SK-N-SH (cell line): ENCODE data around the gene FZD1. TPM values are rescaled to one million over a fixed set of nuclear protein-coding genes. Genes with fewer than 3 reads are reported as not detected.

ENCODE experiments used
- CTCF ChIA-PET: fragments of 300-600, 350-600 bp; formaldehyde crosslinking; extraction: SDS; loops from one replicate; lab custom pipeline; 2021; lab: Yijun Ruan, JAX
- POLR2A ChIA-PET: fragments of 350-600 bp; sonication (Branson Sonifier 250); formaldehyde crosslinking; extraction: SDS; loops from one replicate; lab custom pipeline; 2020; ENCODE audit warnings: antibody characterized with exemption, inconsistent platforms; lab: Yijun Ruan, JAX
- DNase-seq: peaks from one replicate; pipeline ENCODE4 v3.0.0; 2012
- H2AFZ ChIP-seq: fragments of 200-600 bp; sonication (generic); 2 replicates; pipeline ENCODE4 v1.8.1; 2016; ENCODE audit warnings: antibody characterized with exemption, mild to moderate bottlenecking, low read depth
- H3F3A ChIP-seq: fragments of 200-600 bp; sonication (generic); replicated peaks from 2 replicates; pipeline ENCODE3; 2016; ENCODE audit warnings: antibody characterized with exemption, mild to moderate bottlenecking; ENCODE audit not compliant: insufficient read depth
- H3K27ac ChIP-seq, 2 experiments: fragments of 200-500 bp in 1 of 2; fragments of 200-600 bp in 1 of 2; sonication (Bioruptor generic) in 1 of 2; sonication (generic), shearing (Covaris generic) in 1 of 2; 2 replicates each; pipeline versions ENCODE4 v1.5.1 to v1.6.1; 2014 to 2016; ENCODE audit warnings: low read depth in 2 of 2, inconsistent platforms in 1 of 2, low read length in 1 of 2, mild to moderate bottlenecking in 1 of 2, mixed read lengths in 1 of 2
- H3K27me3 ChIP-seq: fragments of 200-600 bp; sonication (generic), shearing (Covaris generic); 2 replicates; pipeline ENCODE4 v1.6.1; 2016; ENCODE audit warnings: mixed run types; ENCODE audit not compliant: insufficient read depth
- H3K36me3 ChIP-seq, 2 experiments: fragments of 200-500 bp in 1 of 2; fragments of 200-600 bp in 1 of 2; sonication (Bioruptor generic) in 1 of 2; sonication (generic) in 1 of 2; replicated peaks in 1 of 2; 2 replicates each; pipeline versions ENCODE3 to v1.5.1; 2014 to 2016; ENCODE audit warnings: low read length in 1 of 2, mild to moderate bottlenecking in 1 of 2; ENCODE audit not compliant: insufficient read depth in 2 of 2, control insufficient read depth in 1 of 2
- H3K4me1 ChIP-seq, 2 experiments: fragments of 200-500 bp in 1 of 2; fragments of 200-600 bp in 1 of 2; sonication (Bioruptor generic) in 1 of 2; sonication (generic), shearing (Covaris generic) in 1 of 2; 2 replicates each; pipeline versions ENCODE4 v1.5.1 to v1.6.1; 2014 to 2016; ENCODE audit warnings: low read depth in 1 of 2, low read length in 1 of 2, mixed run types in 1 of 2; ENCODE audit not compliant: insufficient read depth in 2 of 2, control insufficient read depth in 1 of 2
- H3K4me2 ChIP-seq: fragments of 200-600 bp; sonication (generic), shearing (Covaris generic); 2 replicates; pipeline ENCODE4 v1.6.1; 2017; ENCODE audit warnings: mixed run types
- H3K4me3 ChIP-seq, 2 experiments: fragments of 200-500 bp in 1 of 2; fragments of 200-600 bp in 1 of 2; sonication (Bioruptor generic) in 1 of 2; sonication (generic), shearing (Covaris generic) in 1 of 2; 2 replicates each; pipeline versions ENCODE4 v1.5.1 to v1.8.1; 2014 to 2016; ENCODE audit warnings: low read depth in 2 of 2, inconsistent platforms in 1 of 2, low read length in 1 of 2, mild to moderate bottlenecking in 1 of 2, mixed read lengths in 1 of 2, moderate library complexity in 1 of 2
- H3K79me2 ChIP-seq: fragments of 200-600 bp; sonication (generic); 2 replicates; pipeline ENCODE4 v1.8.1; 2017; ENCODE audit warnings: mild to moderate bottlenecking; ENCODE audit not compliant: insufficient read depth
- H3K9ac ChIP-seq: fragments of 200-600 bp; sonication (generic); 2 replicates; pipeline ENCODE4 v1.6.1; 2017; ENCODE audit warnings: mixed run types
- H3K9me2 ChIP-seq: fragments of 200-600 bp; sonication (generic); 2 replicates; pipeline ENCODE4 v1.6.1; 2017; ENCODE audit warnings: mixed run types
- H3K9me3 ChIP-seq: fragments of 200-600 bp; sonication (generic); 2 replicates; pipeline ENCODE4 v1.6.1; 2017; ENCODE audit warnings: mixed run types, mild to moderate bottlenecking, moderate library complexity
- H4K20me1 ChIP-seq: fragments of 200-600 bp; sonication (generic); 2 replicates; pipeline ENCODE4 v1.6.1; 2017; ENCODE audit warnings: mild to moderate bottlenecking, mixed run types; ENCODE audit not compliant: insufficient read depth
- CHD2 ChIP-seq: fragments of 150-350 bp; IDR thresholded peaks from 2 replicates; pipeline ENCODE4 v1.6.1; 2018; ENCODE audit warnings: low read length; ENCODE audit not compliant: partially characterized antibody
- CTCF ChIP-seq: fragments of 200-600 bp; sonication (generic); IDR thresholded peaks from 2 replicates; pipeline ENCODE4 v1.6.1; 2017; ENCODE audit warnings: antibody characterized with exemption, mild to moderate bottlenecking, moderate library complexity
- FOXJ3 ChIP-seq: sonication (generic); formaldehyde crosslinking; IDR thresholded peaks from 2 replicates; pipeline ENCODE4 v1.5.1; 2020; ENCODE audit warnings: mild to moderate bottlenecking, missing genetic modification reagents
- FOXM1 ChIP-seq: IDR thresholded peaks from 2 replicates; pipeline ENCODE4 v1.4.0; 2012; ENCODE audit warnings: low read depth, mild to moderate bottlenecking
- GATA2 ChIP-seq: sonication (generic); formaldehyde crosslinking; IDR thresholded peaks from 2 replicates; pipeline ENCODE4 v1.5.0; 2020; ENCODE audit warnings: mild to moderate bottlenecking, missing genetic modification reagents
- MAX ChIP-seq: IDR thresholded peaks from 2 replicates; pipeline ENCODE4 v1.4.0; 2012; ENCODE audit warnings: low read depth
- MEF2A ChIP-seq: IDR thresholded peaks from 2 replicates; pipeline ENCODE4 v1.4.0; 2012; ENCODE audit warnings: low read depth, borderline replicate concordance
- MXI1 ChIP-seq: IDR thresholded peaks from 2 replicates; pipeline ENCODE4 v1.6.1; 2012; ENCODE audit warnings: mild to moderate bottlenecking, low read depth, low read length, improper control_type of control experiment
- NFIC ChIP-seq: IDR thresholded peaks from 2 replicates; pipeline ENCODE4 v1.4.0; 2012; ENCODE audit warnings: borderline replicate concordance
- POLR2AphosphoS5 ChIP-seq: IDR thresholded peaks from 2 replicates; pipeline ENCODE4 v1.6.1; 2012; ENCODE audit warnings: low read depth, low read length
- RAD21 ChIP-seq: IDR thresholded peaks from 2 replicates; pipeline ENCODE4 v1.6.1; 2012; ENCODE audit warnings: mild to moderate bottlenecking, low read length
- REST ChIP-seq: IDR thresholded peaks from 2 replicates; pipeline ENCODE4 v1.6.1; 2012; ENCODE audit warnings: mild to moderate bottlenecking, low read depth, low read length, moderate library complexity
- SIN3A ChIP-seq: IDR thresholded peaks from 2 replicates; pipeline ENCODE4 v1.6.1; 2012; ENCODE audit warnings: low read depth, mild to moderate bottlenecking, low read length, moderate library complexity, borderline replicate concordance
- TCF12 ChIP-seq: IDR thresholded peaks from 2 replicates; pipeline ENCODE4 v1.4.0; 2012
- TEAD4 ChIP-seq: IDR thresholded peaks from 2 replicates; pipeline ENCODE4 v1.4.0; 2012; ENCODE audit warnings: mild to moderate bottlenecking, borderline replicate concordance; ENCODE audit not compliant: insufficient read depth
- USF1 ChIP-seq: IDR thresholded peaks from 2 replicates; pipeline ENCODE4 v1.4.0; 2012; ENCODE audit warnings: low read depth, borderline replicate concordance
- YY1 ChIP-seq: IDR thresholded peaks from 2 replicates; pipeline ENCODE4 v1.4.0; 2012; ENCODE audit warnings: low read depth, mild to moderate bottlenecking
- WGBS: methylation state at CpG from one replicate; pipeline ENCODE4 v1.1.6; 2017; ENCODE audit warnings: low lambda C conversion rate; 5-methylcytosine and 5-hydroxymethylcytosine counted together
- polyA plus RNA-seq, 3 experiments: library from polyadenylated mRNA; depleted of rRNA; stranded (reverse); fragments of >200 nt; gene quantifications; 2 replicates each; pipeline ENCODE4 v1.2.3, GENCODE V29; 2012

FZD1 gene
- polyA plus RNA-seq, 1 of the 3 experiments (the other 2 are of a cell fraction): 3.8 TPM

- DNase-seq: peak; percentile 22
- no peaks in the 10 kb centered on the region for H4K20me1 ChIP-seq
- peak overlapping the region; percentile 38; the same call in 1 of the 2 replicates for H2AFZ ChIP-seq
- H3K36me3 ChIP-seq: no peaks in the 10 kb centered on the region
- H3K4me3 ChIP-seq: no peak overlapping the region
- H3K27me3 ChIP-seq: no peaks in the 10 kb centered on the region
- H3F3A ChIP-seq: no peaks in the 10 kb centered on the region
- peaks cover 7 to 8% of the 10 kb centered on the region in 2 experiments; a peak in 1 of 4 replicates for H3K4me1 ChIP-seq
- no peak overlapping the region for H3K27ac ChIP-seq
- no peak overlapping the region for H3K9ac ChIP-seq
- no peaks in the 10 kb centered on the region for H3K9me3 ChIP-seq
- no peaks in the 10 kb centered on the region for H3K79me2 ChIP-seq
- TF ChIP-seq FOXM1: no peak
- no peak for TF ChIP-seq MEF2A
- TF ChIP-seq CTCF: no peak
- TF ChIP-seq RAD21: no peak
- TF ChIP-seq TCF12: no peak
- TF ChIP-seq NFIC: no peak
- no peak for TF ChIP-seq YY1
- no peak for TF ChIP-seq REST
- TF ChIP-seq TEAD4: no peak
- no peak for TF ChIP-seq USF1
- no peak for TF ChIP-seq MXI1
- no peak for TF ChIP-seq FOXJ3
- TF ChIP-seq GATA2 (CRISPR knock-in tag): no peak
- TF ChIP-seq CHD2: no peak
- TF ChIP-seq POLR2AphosphoS5: no peak
- TF ChIP-seq SIN3A: no peak
- TF ChIP-seq MAX: no peak
- H3K9me2 ChIP-seq: no peaks in the 10 kb centered on the region
- POLR2A ChIA-PET: no interaction called here
- WGBS: 15% methylated on average over 2 of the region's 2 CpGs
- no peak overlapping the region for H3K4me2 ChIP-seq
- CTCF ChIA-PET: interaction anchor here (0.6 to 2.2 kb wide), 6 partner anchors 12 to 319 kb away, joined by 3 to 5 read pairs (median 3); no protein-coding TSS in a partner anchor
These were observed 15.2 kb upstream of the FZD1 start for GRCh38 chr7:91248996-91249395.
